ENCODE measurements around the gene EYA2.

The EYA2 gene

DNA sequence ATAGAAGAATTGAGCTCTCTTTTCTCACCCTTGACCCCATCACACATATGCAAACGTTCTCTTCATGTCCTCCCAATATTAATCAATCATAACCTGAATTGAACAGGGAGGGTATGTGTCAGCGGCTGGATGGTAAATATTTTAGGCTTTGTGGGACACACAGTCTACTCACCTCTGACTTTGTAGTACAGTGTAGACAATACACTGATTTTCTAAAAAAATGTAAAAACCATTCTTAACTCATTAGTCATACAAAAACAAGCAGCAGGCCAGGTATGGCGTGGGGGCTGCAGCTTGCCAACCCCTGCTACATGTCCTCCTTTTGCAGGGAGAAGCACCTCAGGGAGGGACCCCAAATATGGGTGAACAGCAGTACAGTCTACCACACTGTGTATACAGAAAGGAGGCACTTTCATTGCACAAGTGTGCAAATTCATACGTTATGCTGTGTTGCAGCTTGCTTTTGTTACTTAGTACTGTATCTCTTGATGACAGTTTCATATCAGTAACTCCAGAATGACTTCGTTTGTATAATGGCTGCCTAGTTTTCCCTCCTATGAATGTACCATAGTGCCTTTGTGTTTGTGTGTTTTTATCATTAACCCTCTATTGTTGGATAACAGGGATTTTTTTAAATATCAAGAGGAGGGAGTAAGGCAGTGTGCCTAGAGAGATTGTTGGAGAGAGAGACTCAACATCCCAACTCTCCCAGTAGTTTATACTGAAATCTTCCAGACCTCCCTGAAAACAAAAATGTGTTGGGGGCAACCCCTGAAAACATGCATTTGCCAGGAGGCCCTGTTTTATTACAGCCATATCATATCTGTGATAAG lies 247.5 kb downstream of the EYA2 start:
- no peak for DNase-seq (ENCODE audit: low spot score)

- no peak for DNase-seq (ENCODE audit: low spot score)
Measured at GRCh38 chr20:47142774-47143170, 248.1 kb downstream of the EYA2 start.

GRCh38 chr20:47143657-47144056 lies 249.0 kb downstream of the EYA2 start:
- DNase-seq (ENCODE audit: low spot score), result no peak

GRCh38 chr20:47144463-47144862 lies 249.8 kb downstream of the EYA2 start:
- no peak for DNase-seq (ENCODE audit: low spot score)

DNA sequence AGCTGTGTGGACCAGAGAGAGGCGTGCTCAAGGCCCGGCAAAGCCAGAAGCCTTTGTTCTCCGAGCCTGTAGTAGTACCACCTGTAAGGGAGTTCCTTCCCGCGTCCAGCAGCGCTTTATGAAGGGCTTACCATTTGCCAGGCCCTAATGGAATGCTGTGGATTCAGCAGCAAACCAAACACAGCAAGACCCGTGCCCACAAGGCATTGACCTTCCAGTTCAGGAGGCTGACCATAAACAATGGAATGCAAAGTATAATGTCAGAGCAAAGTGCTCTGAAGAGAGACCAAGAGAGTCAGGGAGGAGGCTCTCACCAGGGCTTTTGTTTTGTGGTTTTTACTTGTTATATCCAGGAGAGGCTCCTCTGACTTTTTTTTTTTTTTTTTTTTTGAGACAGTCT lies 252.0 kb downstream of the EYA2 start:
- DNase-seq (ENCODE audit: low spot score), result no peak

DNA sequence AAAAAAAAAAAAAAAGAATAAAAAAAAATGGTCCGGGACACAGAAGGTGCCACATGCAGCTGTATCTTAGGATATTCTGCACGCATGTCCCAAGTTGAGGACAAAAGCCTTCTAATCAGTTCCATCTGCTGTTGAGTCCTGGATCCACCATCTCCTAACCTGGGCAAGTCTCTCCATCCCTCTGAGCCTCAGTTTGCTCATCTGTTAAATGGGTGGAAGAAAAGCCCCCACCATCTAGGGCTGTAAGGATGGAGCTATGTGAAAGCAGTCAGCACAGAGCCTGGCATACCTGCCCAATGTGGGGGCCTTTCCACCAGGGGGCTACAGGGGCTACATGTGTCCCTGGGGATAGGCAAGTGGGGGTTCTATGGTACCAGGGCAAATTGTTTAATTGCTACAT lies 253.4 kb downstream of the EYA2 start:
- DNase-seq (ENCODE audit: low spot score), result no peak

DNA sequence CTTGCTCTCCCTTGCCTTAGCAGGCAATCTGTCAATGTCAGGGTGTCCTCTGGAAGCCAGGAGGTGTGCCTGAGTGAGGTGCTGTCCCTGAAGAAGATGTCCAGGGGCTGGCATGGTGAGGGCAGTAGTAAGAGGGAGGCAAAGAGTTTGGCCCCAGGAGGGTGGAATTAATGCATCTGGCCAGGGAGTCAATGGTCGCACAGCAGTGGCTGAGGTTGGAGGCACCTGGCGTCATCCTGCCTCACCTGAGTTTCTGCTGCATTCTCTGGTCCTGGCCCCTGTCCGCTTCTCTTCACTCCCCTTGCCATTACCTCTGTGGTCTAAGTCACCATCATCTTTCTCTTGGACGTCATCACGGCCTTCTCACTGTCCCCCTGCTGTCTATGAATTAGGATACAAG lies 255.3 kb downstream of the EYA2 start:
- no peak for DNase-seq (ENCODE audit: low spot score)

- no peak for DNase-seq (ENCODE audit: low spot score)
Measured at GRCh38 chr20:47150403-47151152, 255.9 kb downstream of the EYA2 start.

DNA sequence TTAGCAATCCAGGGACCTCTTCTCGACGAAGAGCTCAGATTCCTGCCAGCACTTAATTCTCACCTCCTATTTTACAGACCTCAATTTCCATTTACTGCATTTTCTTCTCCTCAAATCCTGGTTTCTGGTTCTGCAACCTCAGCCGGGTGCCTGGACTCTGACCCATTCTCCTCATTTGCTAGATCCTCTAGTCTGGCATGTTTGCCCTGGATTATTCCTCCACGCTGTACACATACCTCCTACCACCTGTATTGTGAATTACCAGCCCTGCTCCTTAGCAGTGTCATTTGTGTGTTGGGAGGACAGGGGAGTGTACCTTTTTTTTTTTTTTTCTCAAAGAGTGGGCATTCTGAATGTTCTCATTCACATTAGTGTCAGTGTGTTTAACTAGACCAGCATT lies 257.4 kb downstream of the EYA2 start:
- no peak for DNase-seq (ENCODE audit: low spot score)

- no peak for DNase-seq (ENCODE audit: low spot score)
Measured at GRCh38 chr20:47154089-47154488, 259.4 kb downstream of the EYA2 start.

DNA sequence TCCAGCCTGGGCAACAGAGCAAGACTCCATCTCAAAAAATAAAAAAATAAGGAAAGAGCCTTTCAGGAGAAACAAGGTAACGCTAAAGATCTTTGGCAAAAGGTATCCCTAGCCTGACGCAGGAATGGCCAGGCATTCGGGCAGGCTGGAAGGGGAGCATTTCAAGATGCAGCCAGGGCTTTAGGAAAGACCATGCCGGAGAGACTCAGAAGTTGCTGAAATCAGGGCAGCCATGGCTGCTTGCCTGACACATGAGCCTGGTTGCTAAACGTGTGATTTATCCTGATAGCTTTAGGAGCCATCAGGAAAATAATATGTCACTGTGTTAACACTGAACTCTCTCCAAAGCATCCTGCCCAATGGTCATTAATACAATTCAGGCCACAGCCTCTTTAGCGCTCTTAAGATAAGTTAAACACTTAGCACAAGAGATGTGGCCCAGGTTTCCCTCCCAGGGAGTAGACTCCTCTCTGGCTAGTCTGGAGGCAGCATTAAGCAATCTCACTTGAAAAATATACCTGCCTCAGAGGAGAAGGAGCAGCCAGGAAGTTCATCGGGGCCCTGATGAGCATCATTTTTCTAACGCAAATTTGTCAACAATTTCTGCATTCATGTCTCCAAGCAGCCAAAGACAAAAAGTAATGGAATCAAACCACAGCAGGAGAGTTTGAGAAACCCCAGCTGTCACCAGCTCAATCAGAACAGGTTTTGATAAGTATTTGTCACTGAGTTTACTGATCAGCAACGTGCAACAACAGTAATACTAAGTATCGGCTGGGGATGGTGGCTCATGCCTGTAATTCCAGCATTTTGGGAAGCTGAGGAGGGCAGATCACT lies 261.9 kb downstream of the EYA2 start:
- no peak for DNase-seq (ENCODE audit: low spot score)

DNA sequence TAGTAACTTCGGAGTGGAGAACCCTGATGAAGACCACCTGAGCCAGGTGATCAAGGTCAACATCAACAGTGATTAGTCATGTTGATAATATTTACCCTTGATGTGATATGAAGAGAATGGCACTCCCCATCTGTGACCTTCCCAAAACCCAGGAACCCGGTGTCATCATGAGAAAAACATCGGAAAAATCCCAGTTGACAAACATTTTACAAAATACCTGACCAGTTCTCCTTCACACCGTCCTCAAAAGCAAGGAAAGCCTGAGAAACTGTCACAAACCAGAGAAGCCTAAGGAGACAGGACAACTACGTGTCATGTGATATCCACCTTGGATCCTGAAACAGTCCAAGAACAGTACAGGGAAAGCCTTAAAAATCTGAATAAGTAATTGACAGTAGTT lies 264.5 kb downstream of the EYA2 start:
- no peak for DNase-seq (ENCODE audit: low spot score)

DNA sequence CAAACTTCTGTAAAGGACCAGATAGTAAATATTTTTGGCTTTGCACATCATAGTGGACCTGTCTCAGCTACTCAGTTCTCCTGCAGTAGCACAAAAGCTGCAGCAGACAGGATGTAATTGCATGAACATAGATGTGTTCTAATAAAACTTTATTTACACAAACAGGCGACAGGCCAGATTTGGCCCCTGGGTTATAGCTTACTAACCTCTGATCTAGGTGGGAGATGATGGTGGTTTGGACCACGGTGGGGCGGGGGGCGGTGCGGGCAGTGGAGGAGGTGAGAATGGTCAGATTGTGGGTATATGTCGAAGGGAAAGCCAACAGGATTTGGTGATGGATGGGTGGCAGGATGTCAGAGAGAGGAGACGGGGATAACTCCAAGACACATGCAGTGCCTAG lies 265.6 kb downstream of the EYA2 start:
- no peak for DNase-seq (ENCODE audit: low spot score)

DNA sequence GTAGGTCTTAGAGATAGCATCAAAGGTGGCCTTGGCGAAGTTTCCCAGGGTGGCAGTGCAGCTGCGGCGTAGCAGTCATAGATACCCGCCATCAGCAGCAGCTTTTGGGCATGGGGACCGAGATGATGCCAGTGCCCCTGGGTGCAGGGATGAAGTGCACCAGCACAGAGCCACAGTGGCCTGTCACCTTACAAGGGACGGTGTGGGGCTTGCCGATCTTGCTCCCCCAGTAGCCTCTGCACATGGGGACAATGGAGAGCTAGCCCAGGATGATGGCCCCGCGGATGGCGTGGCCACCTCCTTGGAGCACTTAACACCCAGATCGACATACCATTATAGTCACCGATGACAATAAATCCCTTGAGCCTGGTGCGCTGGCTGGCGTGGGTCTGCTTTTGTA lies 266.3 kb downstream of the EYA2 start:
- no peak for DNase-seq (ENCODE audit: low spot score)

GRCh38 chr20:47161411-47161810 lies 266.8 kb downstream of the EYA2 start:
- DNase-seq (ENCODE audit: low spot score), result no peak

DNA sequence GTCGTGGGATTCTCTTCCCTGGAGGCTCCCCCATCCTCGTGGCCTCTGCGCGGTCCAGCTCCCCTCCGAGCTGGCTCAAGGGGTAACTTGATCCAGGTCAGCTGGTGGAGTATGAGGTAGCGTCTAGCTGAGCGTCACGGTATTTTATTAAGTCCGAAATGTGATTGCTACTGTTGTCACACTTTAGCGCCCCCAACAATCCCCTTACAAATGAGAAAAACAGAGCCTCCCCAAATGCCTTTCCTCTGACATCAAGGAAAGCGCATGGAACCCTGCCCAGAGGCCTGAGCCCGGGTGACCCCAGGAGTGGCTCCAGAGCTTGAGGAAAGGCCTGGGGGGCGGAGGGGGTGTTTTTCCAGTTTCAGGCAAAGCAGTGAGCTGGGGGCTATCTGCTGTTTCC lies 269.5 kb downstream of the EYA2 start:
- DNase-seq (ENCODE audit: low spot score), result no peak

GRCh38 chr20:47165376-47165865 lies 270.8 kb downstream of the EYA2 start:
- no peak for DNase-seq (ENCODE audit: low spot score)

- no peak for DNase-seq (ENCODE audit: low spot score)
Measured at GRCh38 chr20:47167846-47168245, 273.2 kb downstream of the EYA2 start.

DNA sequence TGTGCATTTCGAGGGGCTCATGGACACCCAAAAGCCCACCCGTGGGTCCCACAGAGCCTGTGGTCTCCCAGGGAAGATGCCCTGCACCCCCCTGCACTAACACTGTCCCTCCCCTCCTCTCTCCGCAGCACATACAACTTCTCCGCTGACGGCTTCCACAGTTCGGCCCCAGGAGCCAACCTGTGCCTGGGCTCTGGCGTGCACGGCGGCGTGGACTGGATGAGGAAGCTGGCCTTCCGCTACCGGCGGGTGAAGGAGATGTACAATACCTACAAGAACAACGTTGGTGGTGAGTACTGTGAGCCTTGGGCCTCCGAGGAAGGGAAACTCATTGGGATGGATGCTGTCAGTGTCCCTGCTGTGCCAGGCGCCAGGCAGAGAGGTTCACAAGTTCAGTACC lies 277.9 kb downstream of the EYA2 start:
- no peak for DNase-seq (ENCODE audit: low spot score)

GRCh38 chr20:47173596-47174216 lies 279.1 kb downstream of the EYA2 start:
- no peak for DNase-seq (ENCODE audit: low spot score)

DNA sequence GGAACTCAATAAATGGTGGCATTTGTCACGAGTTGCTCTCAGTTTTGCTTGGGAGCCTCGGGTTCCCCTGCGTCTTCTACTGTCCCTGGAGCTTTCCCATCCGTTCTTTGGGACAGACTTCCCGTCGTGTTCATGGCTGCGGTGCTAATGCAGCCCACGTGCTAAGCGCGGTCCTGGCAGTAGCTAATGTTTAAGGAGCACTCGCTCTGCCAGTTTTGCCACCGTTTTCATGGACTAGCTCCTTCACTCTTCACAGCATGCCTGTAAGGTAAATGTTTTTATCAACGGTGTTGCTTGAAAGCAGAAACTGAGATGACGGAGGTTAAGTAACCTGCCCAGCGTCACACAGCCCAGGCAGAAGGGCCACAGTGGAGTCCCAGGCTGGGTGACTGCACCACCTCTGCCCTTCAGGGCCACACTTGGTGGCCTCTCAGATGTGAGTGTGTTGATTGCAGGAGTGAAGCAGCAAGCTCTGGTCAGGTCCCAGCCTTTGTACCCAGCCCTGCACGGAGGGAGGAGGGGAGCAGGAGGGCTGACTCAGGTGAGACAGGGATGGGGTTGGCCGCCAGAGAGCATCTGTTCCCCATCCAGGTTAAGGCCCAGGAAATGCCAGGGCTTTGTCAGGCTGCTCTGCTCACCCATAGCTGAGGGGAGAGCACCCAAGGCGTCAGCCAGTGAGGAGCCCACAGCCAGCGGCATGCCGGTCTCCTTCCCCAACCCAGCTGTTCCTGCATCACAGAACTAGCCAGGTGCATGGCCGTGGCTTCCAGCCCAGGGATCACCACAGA lies 280.0 kb downstream of the EYA2 start:
- DNase-seq (ENCODE audit: low spot score), result no peak

All from CD4-positive, alpha-beta T cell treated with Interleukin-2 at 100 ng/mL for 4 hours (primary cell).